Measurements from ENCODE around the gene COMT. TPM values are rescaled to one million over a fixed set of nuclear protein-coding genes. Genes with fewer than 3 reads are reported as not detected.
"Not testable (repeated sequence)": the region's sequence is repeated elsewhere in the genome, so short reads cannot be mapped to it uniquely, and the experiment has no call there.

Gene COMT
- total RNA-seq, 2 experiments from 2014 or later = 61.7 to 66.1 TPM

- H3K27me3 Mint-ChIP-seq = no peaks in the 10 kb centered on the region
Measured at GRCh38 chr22:19919701-19920363, 21.7 kb upstream of the COMT start.

GRCh38 chr22:19921544-19922081 is 20.0 kb upstream of the COMT start:
- Mint-ChIP-seq H3K27me3 (no peaks in the 10 kb centered on the region), H3K36me3 (peaks cover 3% of the 10 kb centered on the region), H3K9me3 (no peaks in the 10 kb centered on the region), H3K4me3 (no peak overlapping the region), H3K4me1 (ENCODE audit: low read depth) (no peaks in the 10 kb centered on the region), H3K27ac (no peak overlapping the region)
- CTCF ChIA-PET = interaction anchor here (0.6 kb wide), 1 partner anchor 59 kb away, joined by 3 read pairs; no protein-coding TSS in a partner anchor
- intact Hi-C loops (cut with micrococcal nuclease) = no loop called here
- POLR2A ChIA-PET = no interaction called here
- DNase-seq = no peak

More at GRCh38 chr22:19919701-19920363, 21.7 kb upstream of the COMT start:
- ChIA-PET POLR2A (no interaction called here), CTCF (no interaction called here)
- intact Hi-C loops (cut with micrococcal nuclease) = no loop called here
- Mint-ChIP-seq H3K9me3 (no peaks in the 10 kb centered on the region), H3K27ac (no peak overlapping the region), H3K36me3 (peaks cover 8% of the 10 kb centered on the region), H3K4me3 (no peak overlapping the region), H3K4me1 (ENCODE audit: low read depth) (no peaks in the 10 kb centered on the region)
- no peak for DNase-seq

- H3K9me3 Mint-ChIP-seq = no peaks in the 10 kb centered on the region
- peaks cover 6% of the 10 kb centered on the region for H3K36me3 Mint-ChIP-seq
- no peak overlapping the region for H3K27ac Mint-ChIP-seq
- no peaks in the 10 kb centered on the region for H3K27me3 Mint-ChIP-seq
- POLR2A ChIA-PET = no interaction called here
- CTCF ChIA-PET = interaction anchor here (3.0 kb wide), 1 partner anchor 13 kb away, joined by 9 read pairs; no protein-coding TSS in a partner anchor
- H3K4me3 Mint-ChIP-seq = no peak overlapping the region
- intact Hi-C loops (cut with micrococcal nuclease) = no loop called here
- DNase-seq = no peak
- H3K4me1 Mint-ChIP-seq (ENCODE audit: low read depth) = no peaks in the 10 kb centered on the region
Measured at GRCh38 chr22:19923914-19924513, 17.6 kb upstream of the COMT start.

- H3K27me3 Mint-ChIP-seq; H3K4me3 Mint-ChIP-seq; POLR2A ChIA-PET; H3K27ac Mint-ChIP-seq; DNase-seq; intact Hi-C loops (cut with micrococcal nuclease); H3K36me3 Mint-ChIP-seq; H3K9me3 Mint-ChIP-seq; H3K4me1 Mint-ChIP-seq (ENCODE audit: low read depth): not testable (repeated sequence)
- CTCF ChIA-PET = interaction anchor here (3.0 kb wide), 1 partner anchor 15 kb away, joined by 9 read pairs; no protein-coding TSS in a partner anchor
Measured at GRCh38 chr22:19926028-19926427, 15.5 kb upstream of the COMT start.

- POLR2A ChIA-PET = no interaction called here
- Mint-ChIP-seq H3K4me1 (ENCODE audit: low read depth) (no peaks in the 10 kb centered on the region), H3K4me3 (no peak overlapping the region), H3K27me3 (no peaks in the 10 kb centered on the region), H3K27ac (no peak overlapping the region), H3K9me3 (no peaks in the 10 kb centered on the region), H3K36me3 (peaks cover 6% of the 10 kb centered on the region)
- CTCF ChIA-PET = no interaction called here
- no peak for DNase-seq
- intact Hi-C loops (cut with micrococcal nuclease) = no loop called here
Measured at GRCh38 chr22:19927696-19928095, 13.9 kb upstream of the COMT start.

- CTCF ChIA-PET = no interaction called here
- DNase-seq = no peak
- no peaks in the 10 kb centered on the region for H3K9me3 Mint-ChIP-seq
- no peaks in the 10 kb centered on the region for H3K4me1 Mint-ChIP-seq (ENCODE audit: low read depth)
- H3K36me3 Mint-ChIP-seq = peaks cover 6% of the 10 kb centered on the region
- POLR2A ChIA-PET = interaction anchor here (0.6 kb wide), 1 partner anchor 20 kb away, joined by 3 read pairs; no protein-coding TSS in a partner anchor
- no peak overlapping the region for H3K4me3 Mint-ChIP-seq
- H3K27me3 Mint-ChIP-seq = no peaks in the 10 kb centered on the region
- intact Hi-C loops (cut with micrococcal nuclease) = no loop called here
- no peak overlapping the region for H3K27ac Mint-ChIP-seq
Measured at GRCh38 chr22:19928207-19928606, 13.4 kb upstream of the COMT start.

GRCh38 chr22:19929586-19930550 is 11.7 kb upstream of the COMT start:
- ChIA-PET CTCF (interaction anchor here (1.2 to 1.9 kb wide), 2 partner anchors 19 to 20 kb away, joined by 4 to 5 read pairs; no protein-coding TSS in a partner anchor), POLR2A (interaction anchor here (0.6 kb wide), 1 partner anchor 151 kb away, joined by 3 read pairs; no protein-coding TSS in a partner anchor)
- H3K9me3 Mint-ChIP-seq = no peaks in the 10 kb centered on the region
- no peak for DNase-seq
- intact Hi-C loops (cut with micrococcal nuclease) = no loop called here
- H3K27me3 Mint-ChIP-seq = no peaks in the 10 kb centered on the region
- H3K4me3 Mint-ChIP-seq = no peak overlapping the region
- no peaks in the 10 kb centered on the region for H3K4me1 Mint-ChIP-seq (ENCODE audit: low read depth)
- no peak overlapping the region for H3K27ac Mint-ChIP-seq
- H3K36me3 Mint-ChIP-seq = peaks cover 3% of the 10 kb centered on the region

GRCh38 chr22:19930551-19931486 is 10.8 kb upstream of the COMT start:
- no peak for DNase-seq
- H3K4me1 Mint-ChIP-seq (ENCODE audit: low read depth) = no peaks in the 10 kb centered on the region
- POLR2A ChIA-PET = no interaction called here
- CTCF ChIA-PET = interaction anchor here (1.2 to 1.9 kb wide), 2 partner anchors 18 to 21 kb away, joined by 4 to 5 read pairs; no protein-coding TSS in a partner anchor
- no peaks in the 10 kb centered on the region for H3K27me3 Mint-ChIP-seq
- peaks cover 10% of the 10 kb centered on the region for H3K36me3 Mint-ChIP-seq
- intact Hi-C loops (cut with micrococcal nuclease) = no loop called here
- no peak overlapping the region for H3K27ac Mint-ChIP-seq
- peaks cover 7% of the 10 kb centered on the region for H3K9me3 Mint-ChIP-seq
- no peak overlapping the region for H3K4me3 Mint-ChIP-seq

GRCh38 chr22:19931514-19931913 is 10.1 kb upstream of the COMT start:
- ChIA-PET POLR2A (no interaction called here), CTCF (no interaction called here)
- H3K36me3 Mint-ChIP-seq = peaks cover 17% of the 10 kb centered on the region
- DNase-seq = no peak
- no peaks in the 10 kb centered on the region for H3K4me1 Mint-ChIP-seq (ENCODE audit: low read depth)
- H3K4me3 Mint-ChIP-seq = no peak overlapping the region
- H3K9me3 Mint-ChIP-seq = peaks cover 14% of the 10 kb centered on the region
- H3K27me3 Mint-ChIP-seq = no peaks in the 10 kb centered on the region
- H3K27ac Mint-ChIP-seq = no peak overlapping the region
- intact Hi-C loops (cut with micrococcal nuclease) = no loop called here

GRCh38 chr22:19932367-19933206 is 9.0 kb upstream of the COMT start:
- Mint-ChIP-seq H3K4me3 (no peak overlapping the region), H3K27ac (no peak overlapping the region), H3K4me1 (ENCODE audit: low read depth) (no peaks in the 10 kb centered on the region), H3K9me3 (peaks cover 19% of the 10 kb centered on the region), H3K27me3 (no peaks in the 10 kb centered on the region), H3K36me3 (peaks cover 23% of the 10 kb centered on the region)
- ChIA-PET CTCF (no interaction called here), POLR2A (no interaction called here)
- intact Hi-C loops (cut with micrococcal nuclease) = no loop called here
- no peak for DNase-seq

Measured in activated CD4-positive, alpha-beta memory T cell treated with anti-CD3 and anti-CD28 coated beads for 36 hours (primary cell).